ENCODE measurements around the gene HCN4. TPM values are rescaled to one million over a fixed set of nuclear protein-coding genes. Genes with fewer than 3 reads are reported as not detected.
A peak's percentile ranks its signal among the peaks of the same experiment; 100 is the strongest.

HCN4 gene
- total RNA-seq, 1 donor from 2014 or later = 3.0 TPM

- peaks cover 8% of the 10 kb centered on the region for H3K27me3 ChIP-seq (ENCODE audit: insufficient read depth, low read length)
- no peak for TF ChIP-seq EZH2 (IDR thresholded peaks at IDR 0.05; ENCODE audit: insufficient read depth, low read length)
- TF ChIP-seq, protein P1, sequence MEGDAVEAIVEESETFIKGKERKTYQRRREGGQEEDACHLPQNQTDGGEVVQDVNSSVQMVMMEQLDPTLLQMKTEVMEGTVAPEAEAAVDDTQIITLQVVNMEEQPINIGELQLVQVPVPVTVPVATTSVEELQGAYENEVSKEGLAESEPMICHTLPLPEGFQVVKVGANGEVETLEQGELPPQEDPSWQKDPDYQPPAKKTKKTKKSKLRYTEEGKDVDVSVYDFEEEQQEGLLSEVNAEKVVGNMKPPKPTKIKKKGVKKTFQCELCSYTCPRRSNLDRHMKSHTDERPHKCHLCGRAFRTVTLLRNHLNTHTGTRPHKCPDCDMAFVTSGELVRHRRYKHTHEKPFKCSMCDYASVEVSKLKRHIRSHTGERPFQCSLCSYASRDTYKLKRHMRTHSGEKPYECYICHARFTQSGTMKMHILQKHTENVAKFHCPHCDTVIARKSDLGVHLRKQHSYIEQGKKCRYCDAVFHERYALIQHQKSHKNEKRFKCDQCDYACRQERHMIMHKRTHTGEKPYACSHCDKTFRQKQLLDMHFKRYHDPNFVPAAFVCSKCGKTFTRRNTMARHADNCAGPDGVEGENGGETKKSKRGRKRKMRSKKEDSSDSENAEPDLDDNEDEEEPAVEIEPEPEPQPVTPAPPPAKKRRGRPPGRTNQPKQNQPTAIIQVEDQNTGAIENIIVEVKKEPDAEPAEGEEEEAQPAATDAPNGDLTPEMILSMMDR (IDR thresholded peaks at IDR 0.05; ENCODE audit: insufficient read depth, low read depth, low read length) = no peak
- no peak overlapping the region for H3K27ac ChIP-seq (ENCODE audit: low read depth, low read length)
- no peak overlapping the region for H3K9ac ChIP-seq (ENCODE audit: low read length)
- Mint-ChIP-seq H3K9me3 (ENCODE audit: unreplicated experiment) (peaks cover 5% of the 10 kb centered on the region), H3K4me3 (ENCODE audit: unreplicated experiment) (no peak overlapping the region), H3K4me1 (ENCODE audit: low read depth, unreplicated experiment) (peaks cover 21% of the 10 kb centered on the region), H3K36me3 (ENCODE audit: low read depth, unreplicated experiment) (no peaks in the 10 kb centered on the region), H3K27me3 (ENCODE audit: low read depth, unreplicated experiment) (peaks cover 22% of the 10 kb centered on the region), H3K27ac (ENCODE audit: unreplicated experiment) (peak overlapping the region; percentile 75)
- H3K4me2 ChIP-seq (ENCODE audit: low read length) = no peak overlapping the region
- H3K9me3 ChIP-seq (ENCODE audit: insufficient read depth, low read depth, low read length) = no peaks in the 10 kb centered on the region
- H3K79me2 ChIP-seq (ENCODE audit: insufficient read depth, low read length) = no peaks in the 10 kb centered on the region
- FAIRE-seq (no peak), DNase-seq (ENCODE audit: low read depth) (peak; percentile 89)
- no peak overlapping the region for H3K4me3 ChIP-seq (ENCODE audit: insufficient read depth, low read depth, low read length)
- no peaks in the 10 kb centered on the region for H3K36me3 ChIP-seq (ENCODE audit: insufficient read depth, low read length)
- H3K4me1 ChIP-seq (ENCODE audit: insufficient read depth, low read length) = no peaks in the 10 kb centered on the region
- H2AFZ ChIP-seq (ENCODE audit: low read depth, low read length) = no peak overlapping the region
- no peaks in the 10 kb centered on the region for H4K20me1 ChIP-seq (ENCODE audit: insufficient read depth, low read length)
These were observed 19.6 kb upstream of the HCN4 start for GRCh38 chr15:73388256-73388781.

GRCh38 chr15:73387507-73388255 lies 18.9 kb upstream of the HCN4 start:
- no peaks in the 10 kb centered on the region for H3K9me3 ChIP-seq (ENCODE audit: insufficient read depth, low read depth, low read length)
- H3K79me2 ChIP-seq (ENCODE audit: insufficient read depth, low read length) = no peaks in the 10 kb centered on the region
- H3K27ac ChIP-seq (ENCODE audit: low read depth, low read length) = no peak overlapping the region
- Mint-ChIP-seq H3K4me1 (ENCODE audit: low read depth, unreplicated experiment) (peaks cover 21% of the 10 kb centered on the region), H3K9me3 (ENCODE audit: unreplicated experiment) (peaks cover 7% of the 10 kb centered on the region), H3K4me3 (ENCODE audit: unreplicated experiment) (no peak overlapping the region), H3K36me3 (ENCODE audit: low read depth, unreplicated experiment) (no peaks in the 10 kb centered on the region), H3K27ac (ENCODE audit: unreplicated experiment) (peak overlapping the region; percentile 75), H3K27me3 (ENCODE audit: low read depth, unreplicated experiment) (peaks cover 22% of the 10 kb centered on the region)
- H3K4me3 ChIP-seq (ENCODE audit: insufficient read depth, low read depth, low read length) = no peak overlapping the region
- no peak overlapping the region for H2AFZ ChIP-seq (ENCODE audit: low read depth, low read length)
- H4K20me1 ChIP-seq (ENCODE audit: insufficient read depth, low read length) = no peaks in the 10 kb centered on the region
- H3K4me2 ChIP-seq (ENCODE audit: low read length) = no peak overlapping the region
- TF ChIP-seq EZH2 (IDR thresholded peaks at IDR 0.05; ENCODE audit: insufficient read depth, low read length) = no peak
- TF ChIP-seq, protein P1 (IDR thresholded peaks at IDR 0.05; ENCODE audit: insufficient read depth, low read depth, low read length) = no peak
- no peaks in the 10 kb centered on the region for H3K36me3 ChIP-seq (ENCODE audit: insufficient read depth, low read length)
- no peak overlapping the region for H3K9ac ChIP-seq (ENCODE audit: low read length)
- FAIRE-seq (no peak), DNase-seq (ENCODE audit: low read depth) (peak; percentile 47)
- no peaks in the 10 kb centered on the region for H3K4me1 ChIP-seq (ENCODE audit: insufficient read depth, low read length)
- H3K27me3 ChIP-seq (ENCODE audit: insufficient read depth, low read length) = peaks cover 8% of the 10 kb centered on the region
